Loucy (cell line): ENCODE data around the gene SERGEF.
A peak's percentile ranks its signal among the peaks of the same experiment; 100 is the strongest.

Experiments
- CTCF ChIP-seq: fragments of 200-600 bp; sonication (generic); conservative IDR thresholded peaks from 2 replicates; pipeline ENCODE4 v1.5.1; 2014; ENCODE audit warnings: mild to moderate bottlenecking, antibody characterized with exemption, low read length
- EZH2phosphoT487 ChIP-seq: fragments of 200-600 bp; IDR thresholded peaks from 2 replicates; pipeline ENCODE4 v1.6.1; 2018; ENCODE audit warnings: antibody characterized with exemption, mild to moderate bottlenecking, moderate library complexity, borderline replicate concordance

- TF ChIP-seq CTCF (peak; percentile 51), EZH2phosphoT487 (no peak)
These were observed 242.7 kb downstream of the SERGEF start for GRCh38 chr11:17770048-17770652.
